Neural cell (in vitro differentiated cells): ENCODE data around the gene MAP3K1. TPM values are rescaled to one million over a fixed set of nuclear protein-coding genes. Genes with fewer than 3 reads are reported as not detected.
"Not testable (repeated sequence)": the region's sequence is repeated elsewhere in the genome, so short reads cannot be mapped to it uniquely, and the experiment has no call there.

Experiments used
- H2AFZ ChIP-seq: fragments of 200-600, 300-800 bp; sonication (generic), shearing (Covaris generic); 2 replicates; pipeline ENCODE4 v1.6.0; 2014; ENCODE audit warnings: low read depth, mild to moderate bottlenecking, antibody characterized with exemption, low read length, moderate library complexity
- H3F3A ChIP-seq: fragments of 200-600 bp; shearing (Covaris generic); 2 replicates; pipeline ENCODE4 v1.6.1; 2016; ENCODE audit warnings: mild to moderate bottlenecking, moderate library complexity, mixed read lengths, antibody characterized with exemption, low read length; ENCODE audit not compliant: insufficient read depth, poor library complexity, severe bottlenecking
- H3K27ac ChIP-seq: fragments of 200-600, 300-800 bp; sonication (generic), shearing (Covaris generic); 2 replicates; pipeline ENCODE4 v1.5.1; 2014; ENCODE audit warnings: mild to moderate bottlenecking, low read length, moderate library complexity
- H3K27me3 ChIP-seq: fragments of 300-800, 200-600 bp; sonication (generic), shearing (Covaris generic); 2 replicates; pipeline ENCODE4 v1.6.0; 2014; ENCODE audit warnings: mild to moderate bottlenecking, low read depth, low read length, moderate library complexity; ENCODE audit not compliant: insufficient read depth
- H3K36me3 ChIP-seq: fragments of 300-800, 200-600 bp; sonication (generic), shearing (Covaris generic); 2 replicates; pipeline ENCODE4 v1.5.1; 2014; ENCODE audit warnings: mild to moderate bottlenecking, antibody characterized with exemption, low read length, moderate library complexity; ENCODE audit not compliant: insufficient read depth
- H3K4me2 ChIP-seq: fragments of 300-800, 200-600 bp; sonication (generic), shearing (Covaris generic); 2 replicates; pipeline ENCODE4 v1.6.0; 2014; ENCODE audit warnings: mild to moderate bottlenecking, low read length
- H3K4me3 ChIP-seq: fragments of 300-800, 200-600 bp; sonication (generic), shearing (Covaris generic); 2 replicates; pipeline ENCODE4 v1.5.1; 2014; ENCODE audit warnings: mild to moderate bottlenecking, low read length, moderate library complexity
- H3K79me2 ChIP-seq: fragments of 200-600 bp; shearing (Covaris generic); replicated peaks from 2 replicates; pipeline ENCODE4 v1.6.0; 2014; ENCODE audit warnings: mild to moderate bottlenecking, low read length, moderate library complexity; ENCODE audit not compliant: insufficient read depth
- H3K9ac ChIP-seq: fragments of 300-800, 200-600 bp; sonication (generic), shearing (Covaris generic); 2 replicates; pipeline ENCODE4 v1.6.1; 2016; ENCODE audit warnings: mild to moderate bottlenecking, low read length, mixed read lengths
- H3K9me2 ChIP-seq: fragments of 200-600 bp; shearing (Covaris generic); 2 replicates; pipeline ENCODE4 v1.6.1; 2016; ENCODE audit warnings: mild to moderate bottlenecking, low read length, mixed read lengths; ENCODE audit not compliant: insufficient read depth
- H3K9me3 ChIP-seq: fragments of 200-600, 300-800 bp; sonication (generic), shearing (Covaris generic); 2 replicates; pipeline ENCODE4 v1.6.1; 2016; ENCODE audit warnings: mild to moderate bottlenecking, mixed run types, low read length, moderate library complexity, mixed read lengths
- H4K20me1 ChIP-seq: fragments of 200-600 bp; shearing (Covaris generic); 2 replicates; pipeline ENCODE4 v1.6.1; 2016; ENCODE audit warnings: mild to moderate bottlenecking, mixed run types; ENCODE audit not compliant: insufficient read depth
- EP300 ChIP-seq: fragments of 450-650 bp; conservative IDR thresholded peaks from 2 replicates; pipeline ENCODE4 v1.6.1; 2014; ENCODE audit warnings: antibody characterized with exemption, mild to moderate bottlenecking, moderate library complexity; ENCODE audit not compliant: poor library complexity, severe bottlenecking
- EZH2 ChIP-seq: fragments of 200-600, 300-800 bp; shearing (Covaris generic), sonication (generic); IDR thresholded peaks from 2 replicates; pipeline ENCODE4 v1.6.1; 2014; ENCODE audit warnings: antibody characterized with exemption, low read length, borderline replicate concordance, mild to moderate bottlenecking; ENCODE audit not compliant: insufficient read depth, poor library complexity, severe bottlenecking
- MXI1 ChIP-seq: fragments of 450-650 bp; conservative IDR thresholded peaks from 2 replicates; pipeline ENCODE4 v1.6.1; 2014; ENCODE audit warnings: antibody characterized with exemption, mild to moderate bottlenecking; ENCODE audit not compliant: poor library complexity, severe bottlenecking
- POLR2AphosphoS5 ChIP-seq: IDR thresholded peaks from 2 replicates; pipeline ENCODE4 v1.6.1; 2012
- RAD21 ChIP-seq: fragments of 450-650 bp; conservative IDR thresholded peaks from 2 replicates; pipeline ENCODE4 v1.6.1; 2014; ENCODE audit warnings: antibody characterized with exemption, mild to moderate bottlenecking, moderate library complexity
- REST ChIP-seq: IDR thresholded peaks from 2 replicates; pipeline ENCODE4 v1.6.1; 2012; ENCODE audit warnings: borderline replicate concordance
- SMC3 ChIP-seq: fragments of 450-650 bp; conservative IDR thresholded peaks from 2 replicates; pipeline ENCODE4 v1.6.1; 2014; ENCODE audit warnings: antibody characterized with exemption, mild to moderate bottlenecking, moderate library complexity; ENCODE audit not compliant: poor library complexity
- TAF1 ChIP-seq: IDR thresholded peaks from 2 replicates; pipeline ENCODE4 v1.6.1; 2012; ENCODE audit warnings: low read depth
- polyA plus RNA-seq: library from polyadenylated mRNA; depleted of rRNA; stranded (reverse); fragments of >200 nt; gene quantifications from 2 replicates; pipeline ENCODE4 v1.2.3, GENCODE V29; 2014
- TF ChIP-seq, protein P1 (sequence below): fragments of 450-650 bp; IDR thresholded peaks from 2 replicates; pipeline ENCODE4 v1.5.1; 2014; ENCODE audit warnings: antibody characterized with exemption, mild to moderate bottlenecking, moderate library complexity; ENCODE audit not compliant: poor library complexity, severe bottlenecking

MAP3K1 gene
- polyA plus RNA-seq, 1 donor from 2014 or later: 26.4 TPM

- no peaks in the 10 kb centered on the region for H4K20me1 ChIP-seq
- no peaks in the 10 kb centered on the region for H3K27me3 ChIP-seq
- no peaks in the 10 kb centered on the region for H3K9me3 ChIP-seq
- H3K4me2 ChIP-seq: no peak overlapping the region
- no peaks in the 10 kb centered on the region for H3K36me3 ChIP-seq
- no peak overlapping the region for H3K4me3 ChIP-seq
- H3F3A ChIP-seq: no peaks in the 10 kb centered on the region
- no peak overlapping the region for H2AFZ ChIP-seq
- TF ChIP-seq POLR2AphosphoS5 (no peak), REST (no peak), MXI1 (no peak), SMC3 (no peak)
- H3K79me2 ChIP-seq: no peaks in the 10 kb centered on the region
- H3K9me2 ChIP-seq: no peaks in the 10 kb centered on the region
- H3K9ac ChIP-seq: no peak overlapping the region
- no peak overlapping the region for H3K27ac ChIP-seq
These were observed 40.4 kb upstream of the MAP3K1 start for GRCh38 chr5:56774957-56775356.

GRCh38 chr5:56776212-56776846 lies 39.0 kb upstream of the MAP3K1 start:
- H3K27me3 ChIP-seq, H4K20me1 ChIP-seq, H3K4me2 ChIP-seq, H3K9ac ChIP-seq, H3K36me3 ChIP-seq, H3K79me2 ChIP-seq, H3K27ac ChIP-seq, H2AFZ ChIP-seq, H3K4me3 ChIP-seq, H3K9me3 ChIP-seq, H3K9me2 ChIP-seq, H3F3A ChIP-seq: not testable (repeated sequence)

GRCh38 chr5:56783261-56783660 lies 32.1 kb upstream of the MAP3K1 start:
- no peak overlapping the region for H2AFZ ChIP-seq
- H3F3A ChIP-seq: no peaks in the 10 kb centered on the region
- no peaks in the 10 kb centered on the region for H3K9me2 ChIP-seq
- H3K27ac ChIP-seq: no peak overlapping the region
- H3K9ac ChIP-seq: no peak overlapping the region
- H3K27me3 ChIP-seq: no peaks in the 10 kb centered on the region
- H3K79me2 ChIP-seq: no peaks in the 10 kb centered on the region
- no peaks in the 10 kb centered on the region for H4K20me1 ChIP-seq
- no peak overlapping the region for H3K4me3 ChIP-seq
- H3K4me2 ChIP-seq: no peak overlapping the region
- no peaks in the 10 kb centered on the region for H3K36me3 ChIP-seq
- no peak for TF ChIP-seq SMC3
- no peaks in the 10 kb centered on the region for H3K9me3 ChIP-seq

GRCh38 chr5:56786346-56786745 lies 29.0 kb upstream of the MAP3K1 start:
- Histone ChIP-seq H3K27ac (no peak overlapping the region), H3K79me2 (no peaks in the 10 kb centered on the region), H3K36me3 (no peaks in the 10 kb centered on the region), H2AFZ (no peak overlapping the region), H3K9me2 (no peaks in the 10 kb centered on the region), H3K27me3 (no peaks in the 10 kb centered on the region), H3K9ac (no peak overlapping the region), H3K4me2 (no peak overlapping the region), H3K9me3 (no peaks in the 10 kb centered on the region), H3F3A (no peaks in the 10 kb centered on the region), H4K20me1 (no peaks in the 10 kb centered on the region), H3K4me3 (no peak overlapping the region)
- TF ChIP-seq RAD21: no peak
- TF ChIP-seq SMC3: no peak
- no peak for TF ChIP-seq TAF1
- no peak for TF ChIP-seq POLR2AphosphoS5
- no peak for TF ChIP-seq EP300
- no peak for TF ChIP-seq EZH2
- TF ChIP-seq REST: no peak
- no peak for TF ChIP-seq MXI1
- TF ChIP-seq, protein P1, sequence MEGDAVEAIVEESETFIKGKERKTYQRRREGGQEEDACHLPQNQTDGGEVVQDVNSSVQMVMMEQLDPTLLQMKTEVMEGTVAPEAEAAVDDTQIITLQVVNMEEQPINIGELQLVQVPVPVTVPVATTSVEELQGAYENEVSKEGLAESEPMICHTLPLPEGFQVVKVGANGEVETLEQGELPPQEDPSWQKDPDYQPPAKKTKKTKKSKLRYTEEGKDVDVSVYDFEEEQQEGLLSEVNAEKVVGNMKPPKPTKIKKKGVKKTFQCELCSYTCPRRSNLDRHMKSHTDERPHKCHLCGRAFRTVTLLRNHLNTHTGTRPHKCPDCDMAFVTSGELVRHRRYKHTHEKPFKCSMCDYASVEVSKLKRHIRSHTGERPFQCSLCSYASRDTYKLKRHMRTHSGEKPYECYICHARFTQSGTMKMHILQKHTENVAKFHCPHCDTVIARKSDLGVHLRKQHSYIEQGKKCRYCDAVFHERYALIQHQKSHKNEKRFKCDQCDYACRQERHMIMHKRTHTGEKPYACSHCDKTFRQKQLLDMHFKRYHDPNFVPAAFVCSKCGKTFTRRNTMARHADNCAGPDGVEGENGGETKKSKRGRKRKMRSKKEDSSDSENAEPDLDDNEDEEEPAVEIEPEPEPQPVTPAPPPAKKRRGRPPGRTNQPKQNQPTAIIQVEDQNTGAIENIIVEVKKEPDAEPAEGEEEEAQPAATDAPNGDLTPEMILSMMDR: no peak
